ENCODE measurements around the gene GEMIN7. TPM values are rescaled to one million over a fixed set of nuclear protein-coding genes. Genes with fewer than 3 reads are reported as not detected.

GEMIN7 gene
- total RNA-seq: 14.7 to 21.7 TPM (median 17.8 TPM) in 3 replicates
- long read RNA-seq, transcript GEMIN7-203 (2 exons, 848 nt): major isoform, 8 of 31 reads
- long read RNA-seq, transcript GEMIN7-204 (3 exons, 576 nt): major isoform, 8 of 31 reads
- long read RNA-seq, transcript GEMIN7-201 (3 exons, 1,657 nt): minor isoform, 5 of 31 reads
- long read RNA-seq, transcript GEMIN7-202 (2 exons, 716 nt): minor isoform, 5 of 31 reads
- long read RNA-seq, partial matches to known transcripts: 4 of 31 reads
- long read RNA-seq, other reads (novel, unspliced or antisense): 1 of 31 reads

- Mint-ChIP-seq H3K27me3 (ENCODE audit: low read depth) (no peaks in the 10 kb centered on the region), H3K27ac (ENCODE audit: unreplicated experiment) (peak within 1 kb of the TSS; percentile 92), H3K4me1 (ENCODE audit: low read depth) (peaks cover 30% of the 10 kb centered on the region), H3K9me3 (ENCODE audit: low read depth) (no peaks in the 10 kb centered on the region), H3K36me3 (ENCODE audit: low read depth) (peaks cover 6% of the 10 kb centered on the region), H3K4me3 (ENCODE audit: unreplicated experiment) (peak within 1 kb of the TSS; percentile 100)
- DNase-seq (ENCODE audit: low spot score): no peak
- peak; percentile 40 for TF ChIP-seq CTCF (IDR thresholded peaks at IDR 0.05)
Observed at GRCh38 chr19:45079063-45079910, at the start of gene GEMIN7. GEMIN7 (plus strand) TSS chr19:45079260; CDS start chr19:45090115, 10,855 bp downstream.

- no peak overlapping the region for H3K4me3 Mint-ChIP-seq (ENCODE audit: unreplicated experiment)
- no peaks in the 10 kb centered on the region for H3K27me3 Mint-ChIP-seq (ENCODE audit: low read depth)
- H3K36me3 Mint-ChIP-seq (ENCODE audit: low read depth): peaks cover 10% of the 10 kb centered on the region
- no peak overlapping the region for H3K27ac Mint-ChIP-seq (ENCODE audit: unreplicated experiment)
- no peak for DNase-seq (ENCODE audit: low spot score)
- no peak for TF ChIP-seq CTCF (IDR thresholded peaks at IDR 0.05)
- H3K4me1 Mint-ChIP-seq (ENCODE audit: low read depth): no peaks in the 10 kb centered on the region
- H3K9me3 Mint-ChIP-seq (ENCODE audit: low read depth): no peaks in the 10 kb centered on the region
Observed at GRCh38 chr19:45030825-45031224, 48.2 kb upstream of the GEMIN7 start.

- Mint-ChIP-seq H3K36me3 (ENCODE audit: low read depth) (peaks cover 10% of the 10 kb centered on the region), H3K27ac (ENCODE audit: unreplicated experiment) (no peak overlapping the region), H3K4me3 (ENCODE audit: unreplicated experiment) (no peak overlapping the region), H3K9me3 (ENCODE audit: low read depth) (no peaks in the 10 kb centered on the region), H3K27me3 (ENCODE audit: low read depth) (no peaks in the 10 kb centered on the region), H3K4me1 (ENCODE audit: low read depth) (no peaks in the 10 kb centered on the region)
- TF ChIP-seq CTCF (IDR thresholded peaks at IDR 0.05): no peak
- DNase-seq (ENCODE audit: low spot score): no peak
Observed at GRCh38 chr19:45032421-45032820, 46.6 kb upstream of the GEMIN7 start.

- H3K9me3 Mint-ChIP-seq (ENCODE audit: low read depth): no peaks in the 10 kb centered on the region
- H3K4me3 Mint-ChIP-seq (ENCODE audit: unreplicated experiment): no peak overlapping the region
- H3K4me1 Mint-ChIP-seq (ENCODE audit: low read depth): peaks cover 18% of the 10 kb centered on the region
- DNase-seq (ENCODE audit: low spot score): no peak
- H3K36me3 Mint-ChIP-seq (ENCODE audit: low read depth): peaks cover 10% of the 10 kb centered on the region
- no peaks in the 10 kb centered on the region for H3K27me3 Mint-ChIP-seq (ENCODE audit: low read depth)
- TF ChIP-seq CTCF (IDR thresholded peaks at IDR 0.05): no peak
- no peak overlapping the region for H3K27ac Mint-ChIP-seq (ENCODE audit: unreplicated experiment)
Observed at GRCh38 chr19:45035755-45036154, 43.3 kb upstream of the GEMIN7 start.

GRCh38 chr19:45037393-45038169 is 41.5 kb upstream of the GEMIN7 start:
- Mint-ChIP-seq H3K27me3 (ENCODE audit: low read depth) (no peaks in the 10 kb centered on the region), H3K27ac (ENCODE audit: unreplicated experiment) (peak overlapping the region; percentile 27), H3K36me3 (ENCODE audit: low read depth) (peaks cover 17% of the 10 kb centered on the region), H3K4me3 (ENCODE audit: unreplicated experiment) (peak overlapping the region; percentile 40), H3K4me1 (ENCODE audit: low read depth) (peaks cover 30% of the 10 kb centered on the region), H3K9me3 (ENCODE audit: low read depth) (no peaks in the 10 kb centered on the region)
- TF ChIP-seq CTCF (IDR thresholded peaks at IDR 0.05): no peak
- no peak for DNase-seq (ENCODE audit: low spot score)
